TTC549 (cell line): ENCODE measurements around the gene ALDH1A3.

Experiments
- FAIRE-seq: peaks from 2 replicates; lab custom pipeline; 2012; peaks lifted over from hg19 to GRCh38; lab: Jason Lieb, UNC

ALDH1A3 gene

DNA sequence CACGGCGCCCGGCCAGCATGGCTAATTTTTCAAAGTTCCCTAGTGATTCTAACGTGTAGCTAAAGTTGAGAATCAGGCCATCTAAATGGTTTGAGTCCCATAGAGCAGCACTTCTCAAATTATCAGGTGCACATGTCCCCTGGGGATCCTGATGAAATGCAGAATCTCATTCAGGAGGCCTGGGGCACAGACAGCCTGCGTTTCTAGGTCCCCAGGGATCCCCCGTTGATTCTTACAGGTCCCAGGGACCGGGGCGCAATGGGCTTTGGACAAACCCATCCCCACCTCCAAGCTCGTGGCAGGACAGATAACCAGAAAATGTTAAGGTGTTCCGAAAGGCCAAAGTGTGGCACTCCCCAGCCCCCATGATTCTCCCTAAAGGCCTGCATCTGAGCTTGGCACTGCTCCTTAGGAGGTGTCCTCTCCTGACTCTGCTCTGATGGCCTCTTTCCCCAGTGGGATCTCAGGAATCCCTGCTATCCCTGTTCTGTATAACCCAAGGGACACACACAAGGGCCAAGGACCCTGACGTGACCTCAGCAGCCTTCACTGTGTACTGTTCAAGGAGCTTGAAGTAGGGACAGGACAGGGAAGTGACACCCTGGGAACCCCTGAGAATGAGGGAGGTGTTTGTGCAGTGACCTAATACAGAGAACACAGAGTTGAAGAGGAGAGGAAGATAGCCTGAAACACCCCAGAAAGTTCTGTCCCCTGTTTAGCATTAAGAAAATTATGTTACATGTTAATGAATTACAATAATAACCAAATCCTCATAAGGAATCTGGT, 47.5 kb downstream of the ALDH1A3 start:
- FAIRE-seq = no peak

DNA sequence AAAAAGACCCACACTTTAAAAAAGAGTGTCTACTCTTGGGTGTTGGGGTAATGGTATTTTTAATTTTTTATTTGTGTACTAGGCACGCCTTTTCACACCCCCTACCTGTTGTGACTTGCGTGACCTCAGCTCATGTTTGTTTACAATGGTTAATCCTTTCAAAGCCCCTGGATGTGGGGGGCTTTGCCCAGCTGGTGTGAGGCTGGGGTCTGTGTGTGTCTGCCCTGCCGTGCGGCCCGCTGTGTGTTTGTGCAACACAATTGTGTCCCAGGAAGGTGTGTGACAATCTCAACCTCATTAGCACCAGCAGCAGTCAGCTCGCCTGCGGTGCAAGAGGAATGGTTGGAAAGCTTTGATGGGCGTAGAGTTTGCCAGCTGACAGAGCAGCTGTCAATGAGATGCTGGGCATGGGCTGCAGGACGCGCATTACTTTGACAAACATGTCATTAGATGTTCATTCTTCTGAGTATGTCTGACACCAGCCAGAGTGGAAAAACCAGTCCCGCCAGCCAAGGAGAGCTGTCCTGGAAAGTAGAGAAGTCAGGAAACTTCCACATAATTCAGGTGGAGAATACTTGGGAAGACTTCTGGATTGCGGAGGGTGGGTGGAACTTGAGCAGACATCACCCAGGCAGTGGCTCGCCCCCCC, 49.1 kb downstream of the ALDH1A3 start:
- no peak for FAIRE-seq

DNA sequence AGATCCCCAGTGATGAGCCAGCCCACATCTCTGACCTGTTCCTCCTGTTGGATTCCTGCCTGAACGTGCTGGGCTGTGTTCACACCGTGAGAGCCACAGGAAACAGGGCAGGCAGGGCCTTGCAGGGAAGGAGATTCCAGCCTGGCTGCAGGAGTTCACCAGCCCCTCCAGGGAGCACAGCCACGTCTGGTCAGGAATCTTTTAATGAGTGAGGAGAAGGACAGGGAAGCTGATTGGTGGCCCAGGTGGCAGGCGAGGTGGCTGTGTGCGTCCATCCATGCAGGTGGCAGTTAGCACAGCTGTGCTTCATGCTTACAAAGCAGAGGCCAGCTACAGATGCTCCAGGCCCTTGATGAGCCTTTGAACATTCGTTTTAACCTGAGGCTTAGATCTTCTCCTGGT, 50.0 kb downstream of the ALDH1A3 start:
- no peak for FAIRE-seq

DNA sequence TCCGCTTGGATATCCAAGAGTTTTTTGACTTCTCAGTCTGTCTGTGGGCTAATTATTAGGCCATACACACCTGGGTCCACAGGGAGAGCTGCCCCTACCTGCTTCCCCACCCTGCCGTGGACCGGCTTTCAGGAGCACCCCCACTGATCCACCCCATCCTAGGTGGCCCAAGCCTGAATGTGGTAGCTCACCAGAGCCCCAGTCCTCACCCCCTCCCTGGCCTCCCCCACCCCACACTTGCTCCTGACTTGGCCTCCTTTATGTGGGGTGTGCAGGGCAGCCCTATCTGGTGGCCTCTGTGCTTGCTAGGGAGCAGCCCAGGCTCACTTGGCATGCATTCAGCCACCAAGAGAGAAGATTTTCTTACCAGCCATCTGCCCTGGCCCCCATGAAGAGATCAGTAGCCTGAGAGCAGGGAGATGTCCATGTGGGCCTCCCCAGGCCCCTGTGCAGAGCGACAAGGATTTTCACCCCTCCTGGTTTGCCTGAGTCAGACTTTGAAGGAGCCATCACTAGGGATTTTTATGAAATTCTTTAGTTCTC, 50.7 kb downstream of the ALDH1A3 start:
- FAIRE-seq = no peak

DNA sequence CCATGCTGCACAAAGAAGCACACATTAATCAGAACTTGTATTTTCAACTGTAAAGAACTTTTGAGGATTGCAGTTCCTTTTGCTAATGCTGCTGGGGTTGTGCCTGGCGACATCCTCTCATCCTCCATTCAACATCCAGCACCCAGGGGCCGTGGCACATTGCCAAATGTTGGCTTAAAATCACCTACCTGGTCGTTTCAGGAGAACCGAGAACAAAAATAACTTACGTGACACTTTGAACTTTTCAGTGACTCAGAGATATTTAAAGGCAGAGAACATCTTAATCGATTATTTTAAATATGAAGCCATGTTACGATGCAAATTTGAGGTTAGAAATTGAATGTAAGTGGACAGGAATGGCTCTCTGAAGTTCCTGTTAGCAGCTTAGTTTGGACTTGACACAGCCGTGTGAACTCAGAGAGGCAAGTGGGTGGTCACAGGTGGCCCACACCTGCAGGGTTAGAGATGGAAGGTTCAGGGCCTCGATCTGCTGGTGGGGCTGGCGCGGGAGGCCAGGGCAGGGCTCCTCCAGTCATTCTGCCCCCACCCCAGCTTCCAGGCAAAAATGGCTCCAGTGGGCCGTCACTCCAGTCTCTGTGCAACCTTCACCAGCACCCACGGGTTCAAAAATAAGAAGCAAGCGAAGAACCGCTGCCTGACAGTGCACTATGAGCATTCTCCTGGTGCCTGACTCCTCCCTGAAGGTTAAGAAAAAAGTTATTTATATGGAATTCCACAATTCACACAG, 51.7 kb downstream of the ALDH1A3 start:
- no peak for FAIRE-seq

DNA sequence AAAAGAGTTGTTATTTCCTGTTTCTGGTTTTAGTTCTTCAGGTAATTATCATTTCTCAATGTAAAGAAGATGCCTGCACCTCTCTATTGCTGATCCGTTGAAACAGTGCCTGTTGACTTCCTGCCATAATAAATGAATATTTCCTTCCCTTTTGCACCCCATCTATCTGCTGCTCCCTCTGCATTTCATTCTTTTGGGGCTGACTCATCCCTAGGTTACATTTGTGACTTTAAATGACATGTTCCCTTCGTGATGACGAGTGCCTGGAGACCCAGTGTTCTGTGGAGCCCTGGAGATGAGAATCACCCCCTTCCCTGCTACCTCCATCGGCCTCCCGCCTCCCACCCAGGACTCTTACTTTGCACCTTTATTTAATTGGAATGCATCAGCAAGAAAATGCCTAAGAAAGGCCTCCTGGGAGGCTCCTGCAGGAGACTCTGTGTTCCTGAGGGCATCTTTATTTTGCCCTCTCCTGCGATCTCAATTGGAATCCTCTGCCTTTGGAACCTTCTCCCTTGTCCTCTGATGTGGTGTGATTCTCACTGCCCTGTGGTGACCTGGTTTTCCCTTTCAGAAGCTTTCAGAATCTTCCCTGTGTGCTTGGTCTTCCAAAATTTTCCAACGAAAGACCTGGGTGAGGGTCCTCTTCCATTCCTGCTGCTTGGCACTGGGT, 53.2 kb downstream of the ALDH1A3 start:
- FAIRE-seq = no peak

DNA sequence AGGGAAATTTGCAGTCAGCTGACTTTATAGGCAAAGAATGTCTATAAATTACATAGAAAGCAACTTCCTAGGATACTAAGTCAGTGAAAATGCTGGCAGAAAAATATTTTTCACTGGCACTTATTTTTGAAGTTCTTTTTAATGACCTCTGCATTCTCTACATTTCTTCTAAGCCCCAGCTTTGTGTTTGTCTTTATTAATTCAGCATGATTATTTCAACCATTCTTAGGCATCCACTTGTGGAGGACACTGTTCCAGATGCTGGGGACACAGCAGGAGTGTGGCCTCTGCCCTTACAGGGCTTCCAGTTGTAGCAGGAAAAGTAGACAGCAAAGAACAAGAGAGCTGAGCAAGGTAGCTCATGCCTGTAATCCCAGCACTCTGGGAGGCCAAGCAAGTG, 54.5 kb downstream of the ALDH1A3 start:
- no peak for FAIRE-seq

DNA sequence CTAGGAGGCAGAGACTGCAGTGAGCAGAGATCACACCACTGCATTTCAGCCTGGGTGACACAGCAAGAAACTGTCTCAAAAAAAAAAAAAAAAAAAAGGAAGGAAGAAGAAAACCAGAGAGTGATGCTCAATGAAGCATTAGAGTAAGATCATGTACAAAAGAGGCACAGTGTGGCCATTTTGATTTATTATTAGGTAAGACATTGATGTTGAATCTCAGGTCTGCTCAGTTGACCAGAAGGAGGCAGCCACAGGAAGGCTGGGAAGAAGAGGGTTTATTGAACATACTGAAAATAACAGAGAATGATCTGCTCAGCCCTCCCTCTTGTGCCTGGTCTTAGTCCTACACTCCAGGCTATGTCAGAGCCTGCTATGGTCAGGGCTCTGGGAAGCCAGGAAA, 55.1 kb downstream of the ALDH1A3 start:
- FAIRE-seq = no peak

DNA sequence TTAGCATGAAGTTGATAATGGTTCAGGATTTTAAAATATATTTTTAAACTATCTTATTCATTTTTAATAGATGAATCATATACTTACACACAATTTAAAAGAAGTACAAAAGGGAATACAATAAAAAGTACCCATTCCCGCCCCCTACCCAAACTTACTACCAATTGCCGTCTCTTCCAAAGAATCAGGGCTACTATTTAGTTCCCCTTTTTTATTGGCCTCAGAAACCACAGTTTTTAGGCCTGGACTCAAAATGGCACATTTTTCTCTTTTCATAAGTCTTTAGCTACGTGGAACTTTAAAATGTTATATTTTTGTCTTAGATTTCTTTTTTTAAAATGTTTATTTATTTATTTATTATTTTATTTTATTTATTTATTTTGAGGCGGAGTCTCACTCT, 57.5 kb downstream of the ALDH1A3 start:
- no peak for FAIRE-seq

DNA sequence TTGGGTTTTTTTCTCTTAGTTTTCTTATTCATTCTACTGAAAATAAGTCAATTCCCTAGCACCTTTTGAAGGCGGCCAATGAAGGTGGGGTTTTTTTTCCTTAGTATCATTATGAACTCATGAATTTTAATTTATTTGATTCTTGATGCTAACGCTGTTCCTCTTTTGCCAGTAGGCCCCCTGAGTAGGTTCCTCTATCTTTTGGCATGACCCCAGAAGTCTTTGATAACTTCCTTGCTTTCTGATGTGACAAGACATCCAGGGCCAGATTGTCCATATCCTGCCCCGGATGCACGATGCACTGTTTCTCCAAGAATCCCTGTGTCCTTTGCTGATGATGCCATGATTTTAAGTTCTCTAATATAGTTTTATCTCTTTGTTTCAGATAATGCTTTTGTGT, 60.2 kb downstream of the ALDH1A3 start:
- no peak for FAIRE-seq

DNA sequence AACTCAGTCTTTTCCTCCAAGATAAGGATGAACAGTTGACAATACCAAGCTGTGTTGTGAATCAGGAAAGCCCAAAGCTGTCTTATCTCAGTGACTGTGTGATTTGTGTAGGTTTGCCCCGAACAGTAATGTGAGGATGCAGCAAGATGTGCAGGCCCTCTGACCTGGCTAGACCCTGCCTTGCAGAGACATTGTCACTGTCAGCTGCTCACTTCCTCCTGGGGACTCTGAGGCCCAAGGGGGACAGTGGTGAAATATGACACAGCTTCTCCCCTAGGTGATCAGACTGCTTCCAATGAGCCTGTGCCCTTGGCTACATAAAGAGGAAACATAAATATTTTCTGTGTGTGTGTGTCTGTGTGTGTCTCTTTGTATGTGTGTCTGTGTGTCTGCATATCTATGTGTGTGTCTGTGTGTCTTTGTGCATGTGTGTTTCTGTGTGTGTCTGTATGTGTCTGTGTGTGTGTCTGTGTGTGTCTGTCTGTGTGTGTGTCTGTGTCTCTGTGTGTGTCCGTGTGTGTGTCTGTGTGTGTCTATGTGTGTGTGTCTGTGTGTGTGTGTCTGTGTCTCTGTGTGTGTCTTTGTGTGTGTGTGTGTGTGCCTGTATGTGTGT, 61.2 kb downstream of the ALDH1A3 start:
- FAIRE-seq = no peak

DNA sequence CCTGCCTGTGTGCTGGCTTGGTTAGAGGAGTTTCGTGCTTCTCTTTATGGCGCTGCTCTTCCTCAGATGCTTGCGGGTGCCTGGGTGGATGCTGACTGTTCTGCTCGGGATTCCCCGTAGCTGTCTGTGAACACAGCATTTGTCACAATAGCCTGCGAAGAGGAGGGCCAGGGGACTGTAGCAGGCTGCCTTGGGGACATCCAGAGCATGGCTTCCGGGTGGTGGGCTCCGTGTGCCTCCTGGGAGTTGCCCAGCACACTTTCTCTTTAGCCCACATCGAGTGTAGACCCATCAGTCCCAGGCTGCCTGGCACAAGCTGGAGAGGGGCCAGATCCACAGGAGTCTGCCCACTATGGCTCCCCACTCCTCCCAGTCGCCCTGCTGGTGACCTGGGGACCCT, 61.9 kb downstream of the ALDH1A3 start:
- FAIRE-seq = no peak

DNA sequence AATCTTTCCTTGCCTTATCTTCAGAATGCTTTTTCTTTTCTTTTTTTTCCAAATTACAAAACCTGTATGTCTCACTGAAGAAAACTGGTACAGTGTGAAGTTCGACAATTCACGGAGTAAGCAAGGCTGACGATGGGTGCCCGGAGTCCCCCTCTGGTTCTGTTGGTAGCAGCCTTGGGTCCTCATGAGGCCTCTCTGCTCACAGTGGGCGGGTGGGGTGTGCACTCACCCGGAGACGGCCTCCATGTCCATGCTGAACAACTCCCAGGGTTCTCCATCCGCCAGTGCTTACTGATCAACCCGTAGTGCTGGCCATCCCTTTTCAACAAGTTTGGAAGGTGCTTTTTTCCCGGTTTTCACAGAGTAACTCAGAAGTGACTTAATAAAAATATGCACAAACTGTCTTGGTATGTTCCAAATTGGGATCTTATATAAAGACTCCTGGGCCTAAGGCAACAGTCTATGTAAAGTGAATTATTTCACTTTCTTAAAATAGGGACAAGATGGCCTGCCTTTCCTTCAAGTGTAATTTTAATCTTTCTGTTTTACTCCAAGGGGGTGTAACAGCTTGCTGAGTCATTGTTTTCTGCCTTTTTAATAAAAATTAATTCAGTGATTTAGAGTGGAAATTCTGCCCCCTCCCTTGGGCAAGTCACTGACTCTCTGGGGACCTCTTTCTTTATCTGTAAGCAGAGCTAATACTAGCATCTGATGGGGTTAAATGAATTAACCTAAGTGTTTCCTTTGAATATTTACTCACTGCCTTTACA, 63.2 kb downstream of the ALDH1A3 start:
- FAIRE-seq = no peak

DNA sequence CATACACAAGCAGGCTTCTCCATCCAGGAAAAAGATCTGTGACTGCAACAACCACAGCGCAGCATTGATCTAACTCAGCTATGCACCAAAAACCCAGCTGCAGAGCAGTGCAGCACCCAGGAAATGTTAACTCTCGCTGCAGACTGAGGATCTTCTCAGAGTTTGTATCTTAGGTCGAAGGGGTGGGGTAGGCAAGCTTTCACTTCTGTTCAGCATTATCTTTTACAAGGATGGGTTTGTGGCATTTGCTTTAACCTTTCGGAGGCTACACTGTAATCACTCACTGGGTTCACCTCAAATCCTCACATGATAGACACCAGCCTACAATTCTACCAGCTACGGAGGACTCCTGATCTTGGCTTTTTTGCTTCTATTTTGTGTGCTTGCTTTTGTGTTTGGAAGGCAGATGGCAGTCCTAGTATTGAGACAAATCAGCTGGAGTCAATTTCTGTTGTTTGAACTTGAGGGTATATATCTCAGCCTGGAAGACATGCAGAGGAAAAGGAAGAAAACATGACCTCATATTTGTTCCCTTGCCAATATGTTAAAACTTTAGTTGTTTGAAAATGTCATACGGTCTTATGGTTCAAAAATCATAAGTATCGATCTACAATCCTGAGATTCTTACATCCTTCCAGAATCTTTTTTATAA, 64.7 kb downstream of the ALDH1A3 start:
- FAIRE-seq = no peak

DNA sequence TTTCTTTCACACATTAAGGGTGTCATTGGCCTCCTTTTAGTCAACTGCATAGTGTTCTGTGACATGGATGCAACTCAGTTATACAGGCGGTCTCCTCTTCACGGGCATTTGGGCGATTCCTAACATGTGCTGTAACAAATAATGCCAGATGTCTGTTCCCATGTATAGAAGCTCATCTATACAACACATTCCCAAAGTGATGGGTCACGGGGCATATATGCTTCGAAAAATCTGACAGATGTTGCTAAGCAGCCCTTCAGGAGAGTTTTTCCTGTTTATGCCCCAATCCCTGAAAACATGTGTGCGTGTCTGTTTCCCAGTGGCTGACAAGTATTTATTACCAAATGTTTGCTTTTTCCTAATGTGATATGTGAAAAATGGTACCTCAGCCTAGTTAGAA, 65.4 kb downstream of the ALDH1A3 start:
- FAIRE-seq = no peak

DNA sequence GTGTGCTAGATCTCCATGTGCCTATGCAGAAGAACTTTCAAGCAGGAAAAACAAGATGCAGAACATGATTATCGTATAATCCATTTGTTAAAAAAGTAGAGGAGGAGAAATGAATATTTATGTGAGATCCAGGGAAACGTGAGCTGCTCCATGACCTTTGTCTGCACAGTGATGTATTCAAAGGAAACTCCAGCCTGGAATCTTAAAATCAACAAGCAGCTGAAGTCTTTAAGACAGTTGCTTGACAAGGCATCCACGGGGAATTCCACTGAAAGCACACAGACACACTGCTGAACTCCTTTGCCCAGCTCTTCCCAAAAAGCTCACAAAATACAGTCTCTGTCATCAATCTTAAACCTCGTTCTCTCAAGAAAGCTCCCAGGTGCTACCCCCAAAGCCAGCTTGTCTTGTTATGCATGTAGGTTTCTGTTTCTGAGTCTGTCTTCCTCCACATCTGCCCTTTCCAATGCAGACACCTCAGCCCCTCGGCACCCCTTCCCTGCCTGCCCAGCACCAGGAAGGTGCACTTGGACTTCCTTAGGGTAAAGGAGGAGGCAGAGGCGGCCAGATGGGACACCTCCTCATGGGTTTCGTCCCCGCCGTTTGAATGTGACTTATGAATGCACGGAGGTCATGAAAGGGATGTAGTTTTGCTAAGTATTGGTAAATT, 68.3 kb downstream of the ALDH1A3 start:
- FAIRE-seq = no peak

DNA sequence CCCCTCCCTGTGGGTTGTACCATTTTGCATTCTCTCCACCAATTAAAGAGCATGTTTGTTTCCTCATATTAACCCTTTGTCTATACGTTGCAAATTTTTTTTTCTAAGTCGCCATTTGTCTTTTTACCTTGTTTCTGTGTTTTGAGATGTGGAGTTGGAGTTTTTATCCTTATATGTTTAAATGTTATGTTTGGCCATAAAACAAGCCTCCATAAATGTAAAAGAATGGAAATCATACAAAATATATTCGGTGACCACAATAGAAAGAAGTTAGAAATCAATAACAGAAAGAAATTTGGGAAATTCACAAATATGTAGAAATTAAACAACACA, 68.8 kb downstream of the ALDH1A3 start:
- FAIRE-seq = no peak

DNA sequence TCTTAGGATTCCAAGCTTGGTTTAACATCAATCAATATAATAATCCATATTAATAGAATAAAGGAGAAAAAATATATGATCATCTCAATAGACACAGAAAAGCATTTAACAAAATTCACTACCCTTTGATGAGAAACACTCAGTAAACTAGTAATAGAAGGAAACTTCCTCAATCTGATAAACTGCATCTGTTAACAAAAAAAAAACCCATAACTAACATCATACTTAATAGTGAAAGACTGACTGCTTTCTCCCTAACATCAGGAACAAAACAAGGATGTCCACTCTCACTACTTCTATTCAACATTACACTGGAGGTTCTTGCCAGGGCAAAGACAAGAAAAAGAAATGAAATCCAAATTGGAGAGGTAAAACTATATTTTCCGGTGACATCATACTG, 70.1 kb downstream of the ALDH1A3 start:
- FAIRE-seq = no peak

DNA sequence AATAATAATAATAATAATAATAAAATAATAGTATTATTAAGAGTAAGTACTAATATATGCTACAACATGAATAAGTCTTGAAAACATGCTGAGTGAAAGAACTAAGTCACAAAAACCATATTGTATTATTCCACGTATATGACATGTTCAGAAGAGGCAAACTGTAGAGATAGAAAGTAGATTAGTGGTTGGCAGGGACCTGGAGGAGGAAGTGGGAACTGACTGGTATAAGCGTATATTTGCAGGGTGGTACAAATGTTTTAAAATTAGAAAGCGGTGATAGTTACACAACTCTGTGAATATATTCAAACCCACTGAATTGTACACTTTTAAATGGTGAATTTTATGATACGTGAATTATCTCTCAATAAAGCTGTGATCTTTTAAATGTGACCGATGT, 72.3 kb downstream of the ALDH1A3 start:
- FAIRE-seq = no peak

DNA sequence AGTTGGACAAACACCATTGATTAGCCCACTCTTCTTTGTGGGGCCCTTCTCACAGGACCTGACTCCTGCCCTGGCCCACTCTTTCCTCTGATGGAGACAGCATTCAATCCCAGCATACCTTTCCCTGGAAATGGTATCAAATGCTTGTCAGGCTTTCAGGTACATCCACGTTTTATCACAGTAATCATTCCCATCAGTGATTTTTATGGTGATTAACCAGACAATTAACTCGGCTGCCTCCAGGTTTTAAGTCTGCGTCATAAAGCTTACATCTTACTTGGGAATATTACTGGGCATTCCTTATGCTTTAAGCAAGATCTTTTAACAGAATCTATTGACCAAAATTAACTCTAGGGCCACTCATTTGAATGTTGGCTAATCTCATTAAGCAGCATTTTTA, 72.9 kb downstream of the ALDH1A3 start:
- no peak for FAIRE-seq
